Prostate gland (tissue), 2 donors: ENCODE measurements around the gene GDF7. TPM values are rescaled to one million over a fixed set of nuclear protein-coding genes. Genes with fewer than 3 reads are reported as not detected.

Experiments used
- DNase-seq: peaks from one replicate; pipeline ENCODE4 v3.0.0-alpha.2; 2019; ENCODE audit warnings: low spot score
- H3K27ac ChIP-seq, 2 donors: fragments of 200-600 bp; sonication (generic); 2 replicates each; pipeline ENCODE4 v1.5.1; 2017 to 2019
- H3K27me3 ChIP-seq: fragments of 200-600 bp; sonication (generic); replicated peaks from 2 replicates; pipeline ENCODE4 v1.5.1; 2019; ENCODE audit not compliant: insufficient read depth
- H3K36me3 ChIP-seq, 2 donors: fragments of 200-600 bp; sonication (generic); 1 replicate in 1 of 2; 2 replicates in 1 of 2; pipeline versions ENCODE4 v1.5.1 to v1.8.1; 2017 to 2019
- H3K4me1 ChIP-seq: fragments of 200-600 bp; sonication (generic); replicated peaks from 2 replicates; pipeline ENCODE4 v1.5.1; 2019
- H3K4me3 ChIP-seq, 2 donors: fragments of 200-600 bp; sonication (generic); 2 replicates each; pipeline ENCODE4 v1.5.1; 2017 to 2019
- H3K9me3 ChIP-seq: fragments of 200-600 bp; sonication (generic); 2 replicates; pipeline ENCODE4 v1.5.1; 2017
- CTCF ChIP-seq, 4 experiments: fragments of 200-600 bp in 2 of 4; fragments of 450-650 bp in 2 of 4; sonication (generic) in 2 of 4; IDR thresholded peaks; 1 replicate in 3 of 4; 2 replicates in 1 of 4; pipeline ENCODE4 v1.5.1; 2016 to 2019; ENCODE audit warnings: antibody characterized with exemption in 4 of 4, mild to moderate bottlenecking in 2 of 4, moderate library complexity in 2 of 4
- POLR2A ChIP-seq: fragments of 450-650 bp; IDR thresholded peaks from one replicate; pipeline ENCODE4 v1.6.1; 2016; ENCODE audit warnings: antibody characterized with exemption, mild to moderate bottlenecking
- POLR2AphosphoS5 ChIP-seq: sonication (generic); formaldehyde crosslinking; IDR thresholded peaks from one replicate; pipeline ENCODE4 v1.6.1; 2017; ENCODE audit warnings: antibody characterized with exemption
- WGBS: methylation state at CpG from one replicate; pipeline ENCODE4 v1.1.5; 2018; 5-methylcytosine and 5-hydroxymethylcytosine counted together
- intact Hi-C: fragments of 100-400 bp; cut with DNase I; formaldehyde crosslinking; loops from one replicate; pipeline ENCODE4 v1.14.2; 2022
- total RNA-seq, 2 donors: library from RNA; depleted of rRNA; stranded (reverse); fragments of >200 nt; gene quantifications; one replicate each; pipeline ENCODE4 v1.1.0, GENCODE V29; 2016

Gene GDF7
- total RNA-seq, 2 donors from 2014 or later = 3.3 to 7.0 TPM

- Histone ChIP-seq H3K36me3 (no peaks in the 10 kb centered on the region), H3K4me1 (peaks cover 8% of the 10 kb centered on the region), H3K4me3 (peak overlapping the region; percentile 94 to 96), H3K27me3 (no peaks in the 10 kb centered on the region), H3K9me3 (no peaks in the 10 kb centered on the region), H3K27ac (peak overlapping the region; percentile 90 to 97)
- intact Hi-C loops = no loop called here
- no peak for DNase-seq
- TF ChIP-seq POLR2A = no peak
- no peak for TF ChIP-seq POLR2AphosphoS5
- TF ChIP-seq CTCF (IDR thresholded peaks at IDR 0.05) = no peak
- 8% methylated on average over 19 of the region's 19 CpGs for WGBS
Measured at GRCh38 chr2:20650393-20650876, 16.5 kb upstream of the GDF7 start.

DNA sequence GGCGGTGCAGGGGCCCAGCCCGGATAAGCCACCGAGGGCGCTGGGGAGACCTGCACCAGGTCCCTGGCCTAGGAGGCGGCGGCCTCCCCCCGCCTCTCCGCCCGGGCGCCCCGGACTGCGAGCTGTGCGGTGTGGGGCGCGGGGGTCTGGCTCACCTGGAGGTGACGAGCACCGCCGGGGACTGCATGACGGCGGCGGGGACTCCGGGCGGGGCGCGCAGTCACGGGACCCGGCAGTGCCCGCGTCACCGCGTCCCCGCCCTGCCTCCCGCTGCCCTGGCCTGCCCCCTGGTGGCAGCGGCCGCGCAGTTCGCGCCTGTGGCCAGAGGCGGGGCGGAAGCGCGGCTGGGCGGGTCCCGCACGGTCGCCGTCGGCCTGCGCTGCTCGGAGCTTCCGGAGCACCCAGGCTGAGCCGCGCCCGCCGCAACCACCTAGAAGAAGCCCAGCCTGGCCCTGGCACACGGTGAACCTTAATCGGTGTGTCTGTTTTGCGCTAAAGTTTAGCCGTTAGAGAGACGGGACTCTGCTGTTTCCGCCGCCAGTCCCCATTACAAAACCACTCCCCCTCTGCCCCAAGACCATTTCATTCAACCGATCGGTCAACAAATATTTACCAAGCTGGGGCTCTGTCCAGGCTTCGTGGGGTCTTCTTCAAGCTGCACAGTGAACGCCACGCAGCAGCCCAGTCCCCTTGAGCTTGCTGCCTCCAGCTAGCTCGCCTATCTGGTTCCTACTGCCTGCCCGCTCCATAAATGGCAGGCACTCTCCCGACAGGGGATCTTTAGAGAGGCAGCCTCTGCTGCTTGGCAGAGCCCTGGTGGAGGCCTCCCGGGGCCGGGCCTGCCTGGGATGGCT is 15.8 kb upstream of the GDF7 start, which contains the start of gene HS1BP3:
TSS of gene HS1BP3 (minus strand) at position 222 of the 854 bp plus-strand sequence. CDS start at position 187, 35 bp downstream.
- Histone ChIP-seq H3K27ac (peak within 1 kb of the TSS; percentile 90 to 97), H3K4me1 (peaks cover 8% of the 10 kb centered on the region), H3K9me3 (no peaks in the 10 kb centered on the region), H3K36me3 (no peaks in the 10 kb centered on the region), H3K4me3 (peak within 1 kb of the TSS; percentile 94 to 96), H3K27me3 (no peaks in the 10 kb centered on the region)
- peak; percentile 83 for DNase-seq
- intact Hi-C loops = no loop called here
- peak; percentile 90 to 100 (median 99) for TF ChIP-seq CTCF (IDR thresholded peaks at IDR 0.05)
- TF ChIP-seq POLR2A = peak; percentile 92
- TF ChIP-seq POLR2AphosphoS5 = peak; percentile 36
- WGBS = under 1% methylated on average over 60 of the region's 72 CpGs

DNA sequence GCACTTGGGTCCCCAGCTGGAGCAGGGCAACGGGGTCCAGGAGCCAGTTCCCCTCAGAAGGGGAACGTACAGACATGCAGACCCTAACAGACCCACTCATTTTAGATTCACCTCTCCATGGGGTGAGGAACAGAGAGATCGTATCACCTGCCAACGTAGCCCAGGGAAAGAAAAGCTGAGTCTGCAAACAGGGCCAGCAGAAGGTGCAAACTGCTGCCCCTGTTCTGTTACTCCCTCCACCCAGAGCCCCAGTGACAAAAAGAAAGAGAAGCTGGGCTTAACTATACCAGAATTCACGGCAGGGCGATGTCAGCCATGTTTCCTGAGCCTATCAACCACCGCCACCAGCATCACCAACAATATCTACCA is 15.2 kb upstream of the GDF7 start:
- Histone ChIP-seq H3K27ac (peak overlapping the region; percentile 90 to 97), H3K4me1 (peaks cover 8% of the 10 kb centered on the region), H3K9me3 (no peaks in the 10 kb centered on the region), H3K4me3 (peak overlapping the region; percentile 94 to 96), H3K36me3 (no peaks in the 10 kb centered on the region), H3K27me3 (no peaks in the 10 kb centered on the region)
- 64% methylated on average over 7 of the region's 7 CpGs for WGBS
- DNase-seq = no peak
- intact Hi-C loops = no loop called here
- TF ChIP-seq POLR2A (no peak), CTCF (IDR thresholded peaks at IDR 0.05) (no peak), POLR2AphosphoS5 (no peak)

GRCh38 chr2:20652141-20652540 is 14.8 kb upstream of the GDF7 start:
- Histone ChIP-seq H3K27ac (peak overlapping the region in 1 of 2 donors; percentile 90), H3K27me3 (no peaks in the 10 kb centered on the region), H3K36me3 (no peaks in the 10 kb centered on the region), H3K4me3 (no peak overlapping the region), H3K9me3 (no peaks in the 10 kb centered on the region), H3K4me1 (peaks cover 8% of the 10 kb centered on the region)
- intact Hi-C loops = no loop called here
- 90% methylated on average over 7 of the region's 7 CpGs for WGBS
- TF ChIP-seq POLR2AphosphoS5 = no peak
- TF ChIP-seq POLR2A = no peak
- no peak for TF ChIP-seq CTCF (IDR thresholded peaks at IDR 0.05)
- no peak for DNase-seq
